ENCODE measurements around the gene KCNJ6.

GRCh38 chr21:37603129-37603528 is 313.1 kb downstream of the KCNJ6 start:
- TF ChIP-seq POLR2G (IDR thresholded peaks at IDR 0.05; ENCODE audit: low read depth, low read length) (no peak), SRF (CRISPR knock-in tag; IDR thresholded peaks at IDR 0.05) (no peak), EP300 (IDR thresholded peaks at IDR 0.05; ENCODE audit: low read length) (no peak), ZNF707 (CRISPR knock-in tag; conservative IDR thresholded peaks at IDR 0.05) (no peak), NFRKB (IDR thresholded peaks at IDR 0.05; ENCODE audit: low read depth) (no peak), ZNF592 (IDR thresholded peaks at IDR 0.05) (no peak), RERE (CRISPR knock-in tag; IDR thresholded peaks at IDR 0.05; ENCODE audit: borderline replicate concordance) (no peak)
- TF ChIP-seq, protein P1, sequence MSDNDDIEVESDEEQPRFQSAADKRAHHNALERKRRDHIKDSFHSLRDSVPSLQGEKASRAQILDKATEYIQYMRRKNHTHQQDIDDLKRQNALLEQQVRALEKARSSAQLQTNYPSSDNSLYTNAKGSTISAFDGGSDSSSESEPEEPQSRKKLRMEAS (CRISPR knock-in tag; IDR thresholded peaks at IDR 0.05): no peak
- TF ChIP-seq, protein P2, sequence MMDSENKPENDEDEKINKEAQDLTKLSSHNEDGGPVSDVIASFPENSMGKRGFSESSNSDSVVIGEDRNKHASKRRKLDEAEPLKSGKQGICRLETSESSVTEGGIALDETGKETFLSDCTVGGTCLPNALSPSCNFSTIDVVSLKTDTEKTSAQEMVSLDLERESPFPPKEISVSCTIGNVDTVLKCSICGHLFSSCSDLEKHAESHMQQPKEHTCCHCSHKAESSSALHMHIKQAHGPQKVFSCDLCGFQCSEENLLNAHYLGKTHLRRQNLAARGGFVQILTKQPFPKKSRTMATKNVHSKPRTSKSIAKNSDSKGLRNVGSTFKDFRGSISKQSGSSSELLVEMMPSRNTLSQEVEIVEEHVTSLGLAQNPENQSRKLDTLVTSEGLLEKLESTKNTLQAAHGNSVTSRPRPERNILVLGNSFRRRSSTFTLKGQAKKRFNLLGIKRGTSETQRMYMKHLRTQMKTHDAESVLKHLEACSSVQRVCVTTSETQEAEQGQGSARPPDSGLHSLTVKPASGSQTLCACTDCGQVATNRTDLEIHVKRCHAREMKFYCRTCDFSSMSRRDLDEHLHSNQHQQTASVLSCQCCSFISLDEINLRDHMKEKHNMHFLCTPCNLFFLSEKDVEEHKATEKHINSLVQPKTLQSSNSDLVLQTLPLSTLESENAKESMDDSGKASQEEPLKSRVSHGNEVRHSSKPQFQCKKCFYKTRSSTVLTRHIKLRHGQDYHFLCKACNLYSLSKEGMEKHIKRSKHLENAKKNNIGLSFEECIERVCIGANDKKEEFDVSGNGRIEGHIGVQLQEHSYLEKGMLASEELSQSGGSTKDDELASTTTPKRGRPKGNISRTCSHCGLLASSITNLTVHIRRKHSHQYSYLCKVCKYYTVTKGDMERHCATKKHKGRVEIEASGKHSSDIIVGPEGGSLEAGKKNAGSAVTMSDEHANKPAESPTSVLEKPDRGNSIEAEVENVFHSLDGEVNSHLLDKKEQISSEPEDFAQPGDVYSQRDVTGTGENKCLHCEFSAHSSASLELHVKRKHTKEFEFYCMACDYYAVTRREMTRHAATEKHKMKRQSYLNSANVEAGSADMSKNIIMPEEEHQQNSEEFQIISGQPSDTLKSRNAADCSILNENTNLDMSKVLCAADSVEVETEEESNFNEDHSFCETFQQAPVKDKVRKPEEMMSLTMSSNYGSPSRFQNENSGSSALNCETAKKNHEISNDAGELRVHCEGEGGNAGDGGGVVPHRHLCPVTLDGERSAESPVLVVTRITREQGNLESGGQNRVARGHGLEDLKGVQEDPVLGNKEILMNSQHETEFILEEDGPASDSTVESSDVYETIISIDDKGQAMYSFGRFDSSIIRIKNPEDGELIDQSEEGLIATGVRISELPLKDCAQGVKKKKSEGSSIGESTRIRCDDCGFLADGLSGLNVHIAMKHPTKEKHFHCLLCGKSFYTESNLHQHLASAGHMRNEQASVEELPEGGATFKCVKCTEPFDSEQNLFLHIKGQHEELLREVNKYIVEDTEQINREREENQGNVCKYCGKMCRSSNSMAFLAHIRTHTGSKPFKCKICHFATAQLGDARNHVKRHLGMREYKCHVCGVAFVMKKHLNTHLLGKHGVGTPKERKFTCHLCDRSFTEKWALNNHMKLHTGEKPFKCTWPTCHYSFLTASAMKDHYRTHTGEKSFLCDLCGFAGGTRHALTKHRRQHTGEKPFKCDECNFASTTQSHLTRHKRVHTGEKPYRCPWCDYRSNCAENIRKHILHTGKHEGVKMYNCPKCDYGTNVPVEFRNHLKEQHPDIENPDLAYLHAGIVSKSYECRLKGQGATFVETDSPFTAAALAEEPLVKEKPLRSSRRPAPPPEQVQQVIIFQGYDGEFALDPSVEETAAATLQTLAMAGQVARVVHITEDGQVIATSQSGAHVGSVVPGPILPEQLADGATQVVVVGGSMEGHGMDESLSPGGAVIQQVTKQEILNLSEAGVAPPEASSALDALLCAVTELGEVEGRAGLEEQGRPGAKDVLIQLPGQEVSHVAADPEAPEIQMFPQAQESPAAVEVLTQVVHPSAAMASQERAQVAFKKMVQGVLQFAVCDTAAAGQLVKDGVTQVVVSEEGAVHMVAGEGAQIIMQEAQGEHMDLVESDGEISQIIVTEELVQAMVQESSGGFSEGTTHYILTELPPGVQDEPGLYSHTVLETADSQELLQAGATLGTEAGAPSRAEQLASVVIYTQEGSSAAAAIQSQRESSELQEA (IDR thresholded peaks at IDR 0.05; ENCODE audit: low read depth): no peak

All from K562 (cell line).